Measurements from ENCODE around the gene ATP6V0A4. TPM values are rescaled to one million over a fixed set of nuclear protein-coding genes. Genes with fewer than 3 reads are reported as not detected.

ATP6V0A4 gene
- total RNA-seq, 1 donor from 2014 or later, result not detected

- no peak for DNase-seq
- Histone ChIP-seq H3K27me3 (ENCODE audit: low read depth) (peaks cover 17% of the 10 kb centered on the region), H3K9me3 (replicated peaks) (no peaks in the 10 kb centered on the region), H3K4me1 (no peaks in the 10 kb centered on the region), H3K27ac (replicated peaks) (no peak overlapping the region), H3K36me3 (no peaks in the 10 kb centered on the region), H3K4me3 (no peak overlapping the region)
- intact Hi-C loops (cut with micrococcal nuclease), result no loop called here
- TF ChIP-seq CTCF (IDR thresholded peaks at IDR 0.05; ENCODE audit: borderline replicate concordance), result no peak
Observed at GRCh38 chr7:138750473-138750872, 47.5 kb downstream of the ATP6V0A4 start.

- no peak for TF ChIP-seq CTCF (IDR thresholded peaks at IDR 0.05; ENCODE audit: borderline replicate concordance)
- no peak overlapping the region for H3K4me3 ChIP-seq
- intact Hi-C loops (cut with micrococcal nuclease), result no loop called here
- no peaks in the 10 kb centered on the region for H3K36me3 ChIP-seq
- H3K27me3 ChIP-seq (ENCODE audit: low read depth), result peaks cover 17% of the 10 kb centered on the region
- H3K27ac ChIP-seq (replicated peaks), result no peak overlapping the region
- DNase-seq, result no peak
- no peaks in the 10 kb centered on the region for H3K4me1 ChIP-seq
- H3K9me3 ChIP-seq (replicated peaks), result no peaks in the 10 kb centered on the region
Observed at GRCh38 chr7:138749960-138750359, 48.0 kb downstream of the ATP6V0A4 start.

GRCh38 chr7:138748666-138749065, 49.3 kb downstream of the ATP6V0A4 start:
- Histone ChIP-seq H3K36me3 (no peaks in the 10 kb centered on the region), H3K4me1 (no peaks in the 10 kb centered on the region), H3K4me3 (no peak overlapping the region), H3K9me3 (replicated peaks) (no peaks in the 10 kb centered on the region), H3K27me3 (ENCODE audit: low read depth) (peaks cover 17% of the 10 kb centered on the region), H3K27ac (replicated peaks) (no peak overlapping the region)
- no peak for DNase-seq
- TF ChIP-seq CTCF (IDR thresholded peaks at IDR 0.05; ENCODE audit: borderline replicate concordance), result no peak
- intact Hi-C loops (cut with micrococcal nuclease), result no loop called here

GRCh38 chr7:138746073-138746472, 51.9 kb downstream of the ATP6V0A4 start:
- no peak overlapping the region for H3K27ac ChIP-seq (replicated peaks)
- H3K4me3 ChIP-seq, result no peak overlapping the region
- TF ChIP-seq CTCF (IDR thresholded peaks at IDR 0.05; ENCODE audit: borderline replicate concordance), result no peak
- intact Hi-C loops (cut with micrococcal nuclease), result no loop called here
- H3K27me3 ChIP-seq (ENCODE audit: low read depth), result peaks cover 9% of the 10 kb centered on the region
- no peaks in the 10 kb centered on the region for H3K4me1 ChIP-seq
- H3K9me3 ChIP-seq (replicated peaks), result no peaks in the 10 kb centered on the region
- H3K36me3 ChIP-seq, result no peaks in the 10 kb centered on the region
- DNase-seq, result no peak

GRCh38 chr7:138745189-138745588, 52.8 kb downstream of the ATP6V0A4 start:
- intact Hi-C loops (cut with micrococcal nuclease), result no loop called here
- no peaks in the 10 kb centered on the region for H3K4me1 ChIP-seq
- H3K27ac ChIP-seq (replicated peaks), result no peak overlapping the region
- no peaks in the 10 kb centered on the region for H3K9me3 ChIP-seq (replicated peaks)
- no peaks in the 10 kb centered on the region for H3K36me3 ChIP-seq
- no peaks in the 10 kb centered on the region for H3K27me3 ChIP-seq (ENCODE audit: low read depth)
- no peak overlapping the region for H3K4me3 ChIP-seq
- no peak for DNase-seq
- TF ChIP-seq CTCF (IDR thresholded peaks at IDR 0.05; ENCODE audit: borderline replicate concordance), result no peak

- no peaks in the 10 kb centered on the region for H3K4me1 ChIP-seq
- intact Hi-C loops (cut with micrococcal nuclease), result no loop called here
- H3K36me3 ChIP-seq, result no peaks in the 10 kb centered on the region
- no peak for DNase-seq
- no peak for TF ChIP-seq CTCF (IDR thresholded peaks at IDR 0.05; ENCODE audit: borderline replicate concordance)
- no peak overlapping the region for H3K4me3 ChIP-seq
- H3K27me3 ChIP-seq (ENCODE audit: low read depth), result no peaks in the 10 kb centered on the region
- H3K9me3 ChIP-seq (replicated peaks), result no peaks in the 10 kb centered on the region
- H3K27ac ChIP-seq (replicated peaks), result no peak overlapping the region
Observed at GRCh38 chr7:138741453-138741735, 56.6 kb downstream of the ATP6V0A4 start.
